Upper lobe of left lung (tissue), 4 donors: Measurements from ENCODE around the gene MMP1.

Experiments used
- EP300 ChIP-seq, 4 donors: sonication (generic); formaldehyde crosslinking; IDR thresholded peaks; one replicate each; pipeline ENCODE4 v1.5.1; 2017; ENCODE audit warnings: antibody characterized with exemption in 4 of 4, control low read depth in 2 of 4
- POLR2A ChIP-seq, 4 donors: fragments of 450-650 bp; IDR thresholded peaks; one replicate each; pipeline ENCODE4 v1.5.1; 2016 to 2017; ENCODE audit warnings: antibody characterized with exemption in 4 of 4, mild to moderate bottlenecking in 2 of 4
- POLR2AphosphoS5 ChIP-seq, 2 donors: sonication (generic); formaldehyde crosslinking; IDR thresholded peaks; one replicate each; pipeline ENCODE4 v1.5.1; 2017; ENCODE audit warnings: antibody characterized with exemption in 2 of 2
- TF ChIP-seq, protein P1 (sequence below), 6 experiments: fragments of 450-650 bp in 4 of 6; fragments of 200-600 bp in 2 of 6; sonication (generic) in 2 of 6; IDR thresholded peaks; one replicate each; pipeline ENCODE4 v1.5.1; 2016 to 2019; ENCODE audit warnings: antibody characterized with exemption in 6 of 6

- TF ChIP-seq, protein P1, sequence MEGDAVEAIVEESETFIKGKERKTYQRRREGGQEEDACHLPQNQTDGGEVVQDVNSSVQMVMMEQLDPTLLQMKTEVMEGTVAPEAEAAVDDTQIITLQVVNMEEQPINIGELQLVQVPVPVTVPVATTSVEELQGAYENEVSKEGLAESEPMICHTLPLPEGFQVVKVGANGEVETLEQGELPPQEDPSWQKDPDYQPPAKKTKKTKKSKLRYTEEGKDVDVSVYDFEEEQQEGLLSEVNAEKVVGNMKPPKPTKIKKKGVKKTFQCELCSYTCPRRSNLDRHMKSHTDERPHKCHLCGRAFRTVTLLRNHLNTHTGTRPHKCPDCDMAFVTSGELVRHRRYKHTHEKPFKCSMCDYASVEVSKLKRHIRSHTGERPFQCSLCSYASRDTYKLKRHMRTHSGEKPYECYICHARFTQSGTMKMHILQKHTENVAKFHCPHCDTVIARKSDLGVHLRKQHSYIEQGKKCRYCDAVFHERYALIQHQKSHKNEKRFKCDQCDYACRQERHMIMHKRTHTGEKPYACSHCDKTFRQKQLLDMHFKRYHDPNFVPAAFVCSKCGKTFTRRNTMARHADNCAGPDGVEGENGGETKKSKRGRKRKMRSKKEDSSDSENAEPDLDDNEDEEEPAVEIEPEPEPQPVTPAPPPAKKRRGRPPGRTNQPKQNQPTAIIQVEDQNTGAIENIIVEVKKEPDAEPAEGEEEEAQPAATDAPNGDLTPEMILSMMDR (IDR thresholded peaks at IDR 0.05) = no peak
- no peak for TF ChIP-seq POLR2AphosphoS5 (IDR thresholded peaks at IDR 0.05)
- no peak for TF ChIP-seq POLR2A (IDR thresholded peaks at IDR 0.05)
- no peak for TF ChIP-seq EP300 (IDR thresholded peaks at IDR 0.05)
Measured at GRCh38 chr11:102813484-102813883, 15.5 kb upstream of the MMP1 start.
